Muscle of back (tissue), 11 donors: Measurements from ENCODE around the gene PRKN. TPM values are rescaled to one million over a fixed set of nuclear protein-coding genes. Genes with fewer than 3 reads are reported as not detected.

Experiments used
- DNase-seq, 3 donors: peaks; one replicate each; pipeline versions ENCODE4 v3.0.0 to v3.0.0-alpha.2; 2013
- polyA plus RNA-seq, 10 donors: library from polyadenylated mRNA; unstranded; fragments of 120-200 nt; gene quantifications; one replicate each; pipeline ENCODE4 v1.2.1, GENCODE V29; 2013; ENCODE audit not compliant: insufficient read length in 10 of 10

The PRKN gene
- polyA plus RNA-seq, 10 donors, result 2.5 to 6.4 (median 3.6) TPM

DNA sequence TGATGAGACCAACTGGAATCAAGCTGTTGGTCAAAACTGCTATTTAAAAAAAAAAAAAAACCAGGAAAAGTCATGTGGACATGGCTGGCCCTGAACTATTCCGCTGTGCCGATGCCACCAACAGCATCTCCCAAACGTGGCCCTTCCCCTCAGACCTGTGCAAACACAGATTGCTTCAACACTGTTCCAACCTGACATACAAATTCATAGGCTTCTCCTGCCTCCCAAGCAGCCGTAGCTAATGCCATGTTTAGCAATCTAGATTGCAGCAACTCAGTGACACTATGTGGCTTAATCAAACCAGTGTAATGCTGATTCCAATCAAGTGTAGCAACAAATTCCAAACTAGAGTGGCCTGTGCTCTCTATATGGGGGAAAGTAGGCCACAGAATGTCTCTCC lies 16.2 kb downstream of the PRKN start:
- no peak for DNase-seq

DNA sequence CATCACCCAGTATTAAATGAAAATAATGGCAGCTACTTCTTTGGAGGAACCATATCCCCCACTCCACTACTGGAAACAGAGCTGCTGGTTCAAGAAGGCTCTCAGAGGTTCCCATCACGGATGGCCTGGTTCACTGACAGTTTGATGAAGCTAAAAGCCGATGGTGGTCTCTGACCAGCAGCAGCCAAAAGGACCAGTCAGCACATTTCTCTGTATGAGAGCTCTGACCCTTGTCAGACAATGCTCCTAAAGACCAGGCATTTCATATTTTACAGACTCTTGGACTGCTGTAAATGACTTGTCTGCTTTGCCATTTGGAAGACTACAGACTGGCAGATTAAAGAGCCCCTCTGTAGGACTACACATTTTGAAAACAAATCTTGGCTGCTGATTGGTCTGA lies 16.6 kb downstream of the PRKN start:
- DNase-seq, result no peak

DNA sequence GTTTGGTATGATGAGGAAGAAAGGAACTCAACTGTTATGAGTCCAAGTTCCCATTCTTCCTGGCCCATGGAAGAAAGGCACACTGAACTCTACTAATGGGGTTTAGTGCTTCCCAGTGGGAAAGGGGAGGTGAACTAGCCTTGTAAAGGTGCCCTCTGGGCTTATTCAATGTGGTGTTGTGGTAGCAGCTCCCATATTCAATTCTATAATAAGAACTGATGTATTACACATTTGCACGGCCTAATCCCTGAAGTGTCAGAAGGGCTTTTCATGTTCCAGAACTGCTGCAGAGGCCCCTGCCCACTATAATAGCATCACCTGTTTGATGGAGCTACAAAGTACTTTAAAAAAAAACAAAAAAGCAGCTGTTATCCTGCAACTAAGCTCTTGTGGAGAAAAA lies 17.1 kb downstream of the PRKN start:
- DNase-seq, result no peak

DNA sequence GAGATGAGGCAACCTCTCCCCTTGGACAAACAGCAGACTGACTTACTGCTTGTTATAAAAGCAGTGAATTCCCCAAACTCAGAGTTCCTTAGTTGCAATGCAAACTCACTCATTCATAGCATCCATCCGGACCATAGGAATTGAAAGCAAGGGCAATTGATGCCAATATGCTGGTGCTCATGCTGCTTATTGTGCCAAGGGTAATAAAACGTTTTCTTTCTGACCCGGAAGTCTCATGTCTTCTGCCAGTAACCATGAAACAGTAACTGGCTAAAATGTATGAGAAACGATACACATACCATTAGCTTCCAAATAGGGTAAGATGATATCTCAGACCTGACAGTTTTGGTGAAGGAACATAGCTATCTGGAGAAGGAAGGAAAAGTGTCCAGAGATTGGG lies 18.1 kb downstream of the PRKN start:
- DNase-seq, result no peak

DNA sequence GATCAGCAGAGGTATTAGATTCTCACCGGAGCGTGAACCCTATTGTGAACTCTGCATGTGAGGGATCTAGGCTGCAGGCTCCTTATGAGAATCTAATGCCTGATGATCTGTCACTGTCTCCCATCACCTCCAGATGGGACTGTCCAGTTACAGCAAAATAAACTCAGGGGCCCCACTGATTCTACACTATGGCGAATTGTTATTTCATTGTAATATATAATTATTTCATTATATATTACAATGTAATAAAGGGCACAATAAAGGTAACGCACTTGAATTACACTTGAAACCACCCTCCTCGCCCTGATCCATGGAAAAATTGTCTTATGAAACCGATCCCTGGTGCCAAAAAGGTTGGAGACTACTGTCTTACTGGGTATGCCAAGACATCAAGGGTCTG lies 18.6 kb downstream of the PRKN start:
- no peak for DNase-seq

- peak; percentile 67 to 92 (median 88) for DNase-seq
Measured at GRCh38 chr6:162706232-162706631, 21.3 kb downstream of the PRKN start.

- no peak for DNase-seq
Measured at GRCh38 chr6:162705736-162706135, 21.8 kb downstream of the PRKN start.

DNA sequence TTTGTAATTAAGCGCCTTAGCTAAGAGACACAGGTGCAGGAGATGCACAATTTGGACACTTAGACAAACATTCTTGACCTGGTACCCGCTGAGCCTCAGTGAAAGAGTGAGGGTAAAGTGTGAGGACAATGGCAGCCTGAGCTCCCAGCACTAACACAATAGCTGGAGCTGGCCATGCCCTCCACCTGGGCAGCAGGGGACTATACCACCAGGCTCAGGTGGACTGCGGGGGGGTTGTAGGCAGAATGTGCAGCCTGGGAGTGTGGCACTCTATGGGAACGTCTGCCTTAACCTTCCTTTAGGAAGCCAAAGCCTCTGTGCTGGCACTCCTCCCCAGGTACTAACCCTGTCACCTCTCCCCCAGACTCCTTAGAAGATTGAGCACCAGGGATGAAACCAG lies 23.6 kb downstream of the PRKN start:
- DNase-seq, result no peak

GRCh38 chr6:162702446-162702845 lies 25.1 kb downstream of the PRKN start:
- DNase-seq, result no peak

GRCh38 chr6:162701551-162701950 lies 26.0 kb downstream of the PRKN start:
- DNase-seq, result no peak

DNA sequence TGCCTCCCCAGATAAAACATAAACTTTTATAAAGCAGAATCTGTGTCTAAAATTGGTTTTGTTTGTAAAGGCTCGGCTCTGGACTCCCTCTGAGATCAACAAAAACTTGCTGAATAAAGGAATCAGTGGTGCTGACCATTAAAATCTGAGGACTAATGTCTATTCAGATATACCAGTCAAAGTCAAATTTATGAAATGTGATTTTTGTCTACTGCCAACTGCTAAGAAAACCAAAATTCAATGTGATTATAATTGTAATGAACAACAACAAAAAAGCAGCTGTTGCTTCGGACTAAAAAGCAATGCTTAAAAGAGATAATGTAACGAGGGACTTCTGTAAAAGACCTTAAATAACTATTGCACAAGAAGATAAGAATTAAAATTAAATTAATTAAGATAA lies 26.6 kb downstream of the PRKN start:
- no peak for DNase-seq

GRCh38 chr6:162699961-162700360 lies 27.6 kb downstream of the PRKN start:
- DNase-seq, result no peak

GRCh38 chr6:162698440-162698839 lies 29.1 kb downstream of the PRKN start:
- no peak for DNase-seq

DNA sequence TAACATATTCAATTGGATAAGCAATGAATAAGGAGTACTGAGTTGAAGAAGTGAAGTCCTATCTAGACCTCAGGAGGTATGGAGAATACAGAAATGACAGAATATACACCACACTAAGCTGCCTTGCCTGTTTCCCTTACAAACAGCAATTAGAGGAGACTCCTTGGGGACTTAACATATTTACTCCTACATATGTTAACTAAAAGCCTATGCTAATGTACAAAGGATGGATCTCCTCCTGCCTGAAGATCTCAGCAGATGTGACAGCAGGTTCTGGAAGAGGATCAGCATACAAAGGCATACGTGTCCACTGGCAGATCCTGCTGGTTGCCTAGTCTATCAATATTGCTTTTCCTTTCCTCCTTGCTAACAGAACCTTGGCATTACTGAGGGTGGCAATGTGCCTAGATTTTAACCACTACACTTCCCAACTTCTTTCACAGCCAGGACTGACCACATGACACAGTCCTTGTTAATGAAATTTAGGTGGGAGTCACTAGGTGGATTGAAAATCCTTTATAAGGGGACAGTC lies 29.6 kb downstream of the PRKN start:
- DNase-seq, result no peak

- no peak for DNase-seq
Measured at GRCh38 chr6:162690158-162690557, 37.4 kb downstream of the PRKN start.

DNA sequence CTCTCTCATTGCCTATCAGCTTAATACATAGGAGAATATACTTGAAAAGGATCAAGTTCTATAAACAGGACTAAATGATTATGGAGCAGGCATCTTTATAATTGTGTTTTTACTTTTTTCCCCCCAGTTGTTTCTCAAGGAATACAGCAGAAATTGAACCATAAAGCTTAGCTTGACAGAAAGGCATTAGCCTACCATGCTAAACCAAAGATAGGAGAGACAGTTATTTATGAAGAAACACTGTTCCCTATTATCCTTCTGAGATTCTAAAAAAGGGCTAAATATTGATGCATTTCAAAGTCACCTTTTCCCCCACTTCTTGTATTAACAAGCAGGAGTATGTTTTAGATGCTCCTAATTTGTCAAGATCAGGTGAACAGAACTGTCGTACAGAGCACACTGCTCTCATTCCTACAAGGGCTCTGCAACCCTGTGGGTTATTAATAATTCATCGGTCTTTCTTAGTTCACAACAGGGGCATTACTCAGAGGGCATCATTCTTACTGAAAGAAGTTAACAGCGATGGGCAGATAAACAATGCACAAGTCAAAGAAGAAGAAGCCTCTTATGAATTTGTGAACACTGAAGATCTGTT lies 38.7 kb downstream of the PRKN start:
- no peak for DNase-seq

- DNase-seq, result peak in 1 of 3 donors; percentile 59
Measured at GRCh38 chr6:162685586-162685985, 42.0 kb downstream of the PRKN start.

DNA sequence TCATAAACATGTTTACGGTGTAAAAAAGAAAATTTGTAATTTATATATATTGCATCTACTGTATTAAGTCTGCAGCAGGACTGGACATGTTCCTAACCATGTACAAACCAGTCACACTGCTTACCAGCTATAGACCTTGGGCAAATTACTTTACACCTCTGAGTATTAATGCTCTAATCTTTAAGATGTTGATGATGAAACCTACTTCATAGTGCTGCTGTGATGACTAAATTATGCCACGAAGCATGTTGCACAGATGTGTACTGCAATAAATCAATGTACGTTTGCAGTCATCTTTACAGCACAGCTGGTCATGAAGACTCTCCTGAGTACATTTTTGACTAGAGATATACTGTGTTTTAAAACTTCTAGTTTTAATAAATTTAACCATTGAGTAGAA lies 42.6 kb downstream of the PRKN start:
- peak in 2 of 3 donors; percentile 42 to 80 for DNase-seq

- peak in 1 of 3 donors; percentile 66 for DNase-seq
Measured at GRCh38 chr6:162684052-162684451, 43.5 kb downstream of the PRKN start.

DNA sequence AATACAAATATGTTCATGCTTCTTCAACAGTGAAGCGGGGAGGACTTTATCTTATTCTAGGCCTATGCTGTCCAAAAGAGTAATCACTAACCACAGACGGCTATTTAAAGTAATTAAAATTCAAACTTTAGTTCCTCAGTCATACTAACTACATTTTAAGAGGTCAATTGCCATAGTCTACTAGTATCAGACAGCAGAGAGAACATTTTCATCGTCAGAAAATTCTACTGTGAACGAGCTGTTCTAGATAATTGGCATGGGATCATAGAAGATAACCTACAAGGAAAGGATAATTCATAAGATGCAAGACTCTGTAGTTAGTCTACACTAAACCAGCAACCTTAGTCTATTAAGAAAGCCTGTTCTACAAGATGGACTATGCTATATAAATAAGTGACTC lies 44.4 kb downstream of the PRKN start:
- peak in 1 of 3 donors; percentile 43 for DNase-seq

DNA sequence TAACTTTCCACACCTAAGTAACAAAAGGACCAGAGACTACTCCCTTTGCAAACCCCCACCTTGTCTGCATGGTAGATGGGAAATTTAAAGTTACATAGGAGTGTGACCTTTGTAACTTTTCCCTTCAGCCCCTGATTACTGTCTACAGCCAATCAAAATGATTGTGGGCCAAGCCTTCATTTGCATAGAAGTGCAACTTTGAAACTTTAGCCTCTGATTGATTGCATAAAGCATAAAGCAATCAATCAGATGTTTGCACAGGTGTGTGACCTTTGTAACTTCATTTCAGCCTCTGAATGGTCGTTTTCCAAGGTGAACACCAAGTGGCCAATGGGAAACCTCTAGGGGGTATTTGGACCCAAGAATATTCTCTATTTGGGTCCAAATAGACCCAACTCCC lies 46.1 kb downstream of the PRKN start:
- DNase-seq, result no peak

GRCh38 chr6:162680871-162681270 lies 46.7 kb downstream of the PRKN start:
- peak in 1 of 3 donors; percentile 35 for DNase-seq

DNA sequence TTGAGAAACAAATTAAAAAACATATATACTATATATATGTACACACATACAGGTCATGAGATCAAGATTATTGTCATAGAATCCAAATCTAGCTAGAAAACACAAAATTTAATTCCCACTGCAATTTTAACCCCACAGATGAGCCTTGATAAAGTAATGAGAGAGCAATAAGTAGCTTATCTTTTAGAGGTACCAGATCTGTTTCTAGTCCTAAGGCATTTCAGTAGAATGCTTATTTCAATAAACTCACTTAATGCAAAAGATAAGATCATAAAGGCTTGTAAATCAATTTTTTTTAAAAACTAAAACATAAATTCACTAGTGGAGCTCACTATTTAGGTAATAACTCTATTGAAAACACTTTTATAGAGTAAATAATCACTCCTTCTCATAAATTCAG lies 47.2 kb downstream of the PRKN start:
- no peak for DNase-seq

GRCh38 chr6:162679681-162680080 lies 47.9 kb downstream of the PRKN start:
- DNase-seq, result no peak
